Placental pericyte (primary cell): ENCODE data around the gene TOPORS. TPM values are rescaled to one million over a fixed set of nuclear protein-coding genes. Genes with fewer than 3 reads are reported as not detected.

ENCODE experiments used
- total RNA-seq: library from RNA; depleted of rRNA; stranded (reverse); fragments of >200 nt; gene quantifications from 2 replicates; pipeline ENCODE4 v1.2.3, GENCODE V29; 2012

TOPORS gene
- total RNA-seq: 21.2 and 31.8 TPM in 2 replicates

DNA sequence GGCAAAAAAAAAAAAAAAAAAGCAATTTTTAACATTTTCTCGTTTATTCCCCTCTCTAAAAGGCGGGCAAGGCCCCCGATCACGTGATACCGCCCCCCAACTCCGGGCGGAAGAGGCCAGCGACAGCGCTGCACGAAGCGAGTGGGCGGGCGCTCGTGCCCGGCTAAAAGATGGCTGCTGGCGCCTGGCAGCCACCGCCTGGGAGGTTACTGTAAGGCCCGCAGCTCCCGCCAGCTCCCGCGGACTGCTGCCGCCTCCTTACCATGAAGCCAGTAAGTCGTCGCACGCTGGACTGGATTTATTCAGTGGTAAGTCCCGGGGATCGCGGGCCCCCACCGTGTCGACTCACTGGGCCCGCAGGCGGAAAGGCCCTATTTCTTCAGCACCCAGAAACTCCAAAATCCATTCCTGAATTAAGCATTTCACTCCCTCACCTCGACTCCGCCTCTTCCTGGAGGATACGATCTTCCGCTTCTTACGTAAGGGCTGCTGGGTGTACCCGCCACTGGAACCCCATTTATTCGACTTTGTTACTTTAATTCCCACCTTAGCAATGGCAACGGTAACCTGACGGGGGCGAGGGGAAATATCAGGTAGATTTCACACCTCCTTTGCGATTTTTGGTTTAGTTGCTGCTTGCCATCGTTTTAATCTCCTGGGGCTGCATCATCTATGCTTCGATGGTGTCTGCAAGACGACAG lies at the start of gene TOPORS, which contains the start of gene SMIM27:
Gene TOPORS (minus strand): TSS at position 415 of the 701 bp plus-strand sequence. CDS start 150 bp downstream, at position 265.
Gene SMIM27 (plus strand): TSS at position 156 of the 701 bp plus-strand sequence. CDS start 108 bp downstream, at position 264.

DNA sequence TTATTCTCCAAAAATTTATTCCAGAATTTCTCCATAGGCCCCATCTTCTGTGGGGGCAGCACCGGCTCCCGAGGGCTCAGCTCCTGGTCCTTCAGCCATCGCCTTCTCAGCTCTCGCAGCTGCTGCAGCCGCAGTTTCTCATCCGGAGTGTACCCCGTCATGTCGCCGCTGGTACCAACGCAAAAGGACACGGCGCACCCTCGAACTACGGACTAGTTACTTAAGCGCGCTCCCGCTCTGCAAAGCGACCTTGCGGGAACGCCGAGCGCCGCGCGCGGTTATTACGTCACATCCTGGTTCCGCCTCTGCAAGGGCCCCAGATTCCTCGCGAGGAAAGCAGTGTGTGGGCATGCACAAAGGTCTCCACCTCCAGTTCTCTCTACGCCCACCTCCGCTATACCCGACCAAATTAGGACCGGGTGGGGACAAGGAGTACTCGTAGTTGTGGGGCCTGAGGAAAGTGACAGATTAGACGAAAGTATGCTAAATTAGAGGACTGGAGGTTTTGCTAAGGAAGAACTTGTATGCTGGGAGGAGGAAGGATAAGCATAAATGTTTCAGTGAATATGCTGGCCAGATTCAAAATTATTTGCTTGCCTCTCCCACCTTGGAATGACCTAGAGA lies 20.6 kb upstream of the TOPORS start, which contains the start of gene NDUFB6:
Gene NDUFB6 (minus strand): TSS at position 260 of the 624 bp plus-strand sequence. CDS start 99 bp downstream, at position 161.

GRCh38 chr9:32526041-32526706 lies 26.2 kb downstream of the TOPORS start, which contains the start of gene RIGI:
TSS of gene RIGI (minus strand) at chr9:32526196. CDS start at chr9:32526166, 30 bp downstream.

Other genes with a start within 250 kb of the TOPORS start
- gene ACO1, start 167.9 kb downstream of the TOPORS start, total RNA-seq: 168 and 215 TPM in 2 replicates
- 7.4 and 23.3 TPM in 2 replicates for gene RIGI, start 26.4 kb downstream of the TOPORS start, total RNA-seq
- 1.3 and 2.0 TPM in 2 replicates for gene SMIM27, start 259 bp downstream of the TOPORS start, total RNA-seq
- 12.9 and 38.5 TPM in 2 replicates for gene NDUFB6, start 20.6 kb upstream of the TOPORS start, total RNA-seq
- gene TAF1L, start 83.1 kb upstream of the TOPORS start, total RNA-seq: under 0.01 TPM in 1 of 2 replicates, not detected in the other
- gene TMEM215, start 231.0 kb upstream of the TOPORS start, total RNA-seq: not detected in 2 replicates